Endothelial cell of umbilical vein (primary cell): Measurements from ENCODE around the gene PTTG1IP.

Experiments
- CTCF ChIP-seq, 2 donors: IDR thresholded peaks; 1 replicate in 1 of 2; 2 replicates in 1 of 2; pipeline ENCODE4 v1.5.1; 2011; ENCODE audit warnings: low read length in 2 of 2, mild to moderate bottlenecking in 2 of 2, moderate library complexity in 2 of 2, control low read depth in 1 of 2, inconsistent platforms in 1 of 2, low read depth in 1 of 2; ENCODE audit not compliant: insufficient read depth in 1 of 2; ENCODE audit errors: extremely low read depth in 1 of 2
- EZH2 ChIP-seq: IDR thresholded peaks from 2 replicates; pipeline ENCODE4 v1.6.1; 2012; ENCODE audit warnings: borderline replicate concordance, low read depth, mild to moderate bottlenecking, moderate library complexity, low read length, inconsistent platforms; ENCODE audit not compliant: severe bottlenecking
- MAX ChIP-seq: IDR thresholded peaks from 2 replicates; pipeline ENCODE4 v1.6.1; 2011; ENCODE audit not compliant: insufficient read depth, insufficient read length
- POLR2A ChIP-seq: IDR thresholded peaks from 2 replicates; pipeline ENCODE4 v1.6.1; 2012; ENCODE audit warnings: low read depth, mild to moderate bottlenecking, control low read depth, low read length
- POLR2AphosphoS5 ChIP-seq: IDR thresholded peaks from 2 replicates; pipeline ENCODE4 v1.6.1; 2012; ENCODE audit warnings: low read depth, mild to moderate bottlenecking, control low read depth, low read length, moderate library complexity; ENCODE audit not compliant: insufficient read depth

DNA sequence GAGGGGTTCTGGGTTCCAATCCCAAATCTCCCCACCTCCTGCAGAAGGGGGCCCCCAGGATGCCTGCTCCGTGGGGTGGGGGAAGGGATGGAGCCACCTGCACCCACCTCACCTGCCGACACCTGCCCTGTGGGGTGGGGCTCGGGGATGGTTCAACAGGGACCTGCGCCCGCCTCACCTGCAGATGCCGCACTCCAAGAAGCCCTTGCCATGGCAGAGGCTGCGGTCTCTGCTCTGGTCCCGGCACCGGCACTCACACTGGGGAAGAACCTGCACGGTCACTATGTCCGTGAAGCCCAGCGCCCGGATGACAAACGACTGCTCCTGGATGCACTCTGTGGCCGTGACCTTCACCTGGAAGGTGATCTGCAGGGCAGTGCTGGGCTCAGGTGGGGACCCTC lies 18.1 kb upstream of the PTTG1IP start:
- TF ChIP-seq EZH2 (no peak), CTCF (IDR thresholded peaks at IDR 0.05; ENCODE audit: extremely low read depth in 1 of 2, insufficient read depth in 1 of 2, low read depth in 1 of 2, low read length in 2 of 2) (no peak), MAX (no peak), POLR2A (no peak), POLR2AphosphoS5 (no peak)
